H9 (cell line): ENCODE results near the gene DNMT3L. TPM values are rescaled to one million over a fixed set of nuclear protein-coding genes. Genes with fewer than 3 reads are reported as not detected.

ENCODE experiments used
- DNase-seq: peaks from one replicate; pipeline ENCODE4 v3.0.0-alpha.2; 2017
- H2AFZ ChIP-seq: one replicate; pipeline ENCODE4 v1.6.1; 2013; ENCODE audit warnings: mild to moderate bottlenecking, low read length, control low read depth, moderate library complexity
- H2AK5ac ChIP-seq: 2 replicates; pipeline ENCODE4 v1.6.1; 2013; ENCODE audit warnings: low read length, control low read depth, mixed read lengths; ENCODE audit not compliant: insufficient read length
- H2BK120ac ChIP-seq: one replicate; pipeline ENCODE4 v1.6.1; 2013; ENCODE audit warnings: low read depth, mild to moderate bottlenecking, low read length, control low read depth, inconsistent platforms; ENCODE audit not compliant: poor library complexity, severe bottlenecking
- H2BK12ac ChIP-seq: 2 replicates; pipeline ENCODE4 v1.6.1; 2013; ENCODE audit warnings: low read length, control low read depth, mixed read lengths, low read depth; ENCODE audit not compliant: insufficient read length
- H2BK15ac ChIP-seq: 2 replicates; pipeline ENCODE4 v1.6.1; 2013; ENCODE audit warnings: low read depth, low read length, control low read depth
- H2BK20ac ChIP-seq: one replicate; pipeline ENCODE4 v1.6.1; 2013; ENCODE audit warnings: low read depth, mild to moderate bottlenecking, low read length, control low read depth, inconsistent platforms; ENCODE audit not compliant: poor library complexity, severe bottlenecking
- H2BK5ac ChIP-seq: 2 replicates; pipeline ENCODE4 v1.6.1; 2013; ENCODE audit warnings: low read length, control low read depth, mixed read lengths; ENCODE audit not compliant: insufficient read length
- H3K14ac ChIP-seq: 2 replicates; pipeline ENCODE4 v1.6.1; 2013; ENCODE audit warnings: low read length, control low read depth; ENCODE audit not compliant: insufficient read depth
- H3K18ac ChIP-seq: 2 replicates; pipeline ENCODE4 v1.6.1; 2013; ENCODE audit warnings: low read depth, mild to moderate bottlenecking, mixed read lengths, low read length, control low read depth; ENCODE audit not compliant: insufficient read length
- H3K23ac ChIP-seq: 2 replicates; pipeline ENCODE4 v1.6.1; 2013; ENCODE audit warnings: low read length, control low read depth, mixed read lengths, low read depth; ENCODE audit not compliant: insufficient read length
- H3K23me2 ChIP-seq: 2 replicates; pipeline ENCODE4 v1.6.1; 2013; ENCODE audit warnings: low read depth, mild to moderate bottlenecking, mixed read lengths, low read length, control low read depth; ENCODE audit not compliant: insufficient read length, poor library complexity, severe bottlenecking
- H3K27ac ChIP-seq: 2 replicates; pipeline ENCODE4 v1.5.1; 2013; ENCODE audit warnings: low read length, control low read depth, mixed read lengths, low read depth; ENCODE audit not compliant: insufficient read length
- H3K27me3 ChIP-seq: 2 replicates; pipeline ENCODE4 v1.6.1; 2013; ENCODE audit warnings: low read length, control low read depth, inconsistent platforms; ENCODE audit not compliant: insufficient read depth
- H3K4ac ChIP-seq: 2 replicates; pipeline ENCODE4 v1.6.1; 2013; ENCODE audit warnings: low read depth, mild to moderate bottlenecking, control low read depth, inconsistent platforms, low read length, moderate library complexity
- H3K4me1 ChIP-seq: 2 replicates; pipeline ENCODE4 v1.6.1; 2013; ENCODE audit warnings: low read length, control low read depth, inconsistent platforms; ENCODE audit not compliant: insufficient read depth
- H3K4me2 ChIP-seq: 2 replicates; pipeline ENCODE4 v1.6.1; 2013; ENCODE audit warnings: low read length, control low read depth, mixed read lengths; ENCODE audit not compliant: insufficient read length, insufficient read depth
- H3K56ac ChIP-seq: 2 replicates; pipeline ENCODE4 v1.6.1; 2013; ENCODE audit warnings: low read depth, mild to moderate bottlenecking, mixed read lengths, low read length, control low read depth; ENCODE audit not compliant: insufficient read length
- H3K79me1 ChIP-seq: 2 replicates; pipeline ENCODE4 v1.6.1; 2013; ENCODE audit warnings: low read depth, mild to moderate bottlenecking, moderate library complexity, low read length, control low read depth, inconsistent platforms; ENCODE audit not compliant: insufficient read depth, poor library complexity, severe bottlenecking
- H3K79me2 ChIP-seq: 2 replicates; pipeline ENCODE4 v1.6.1; 2013; ENCODE audit warnings: low read length, control low read depth, inconsistent platforms; ENCODE audit not compliant: insufficient read depth
- H3K9ac ChIP-seq: 2 replicates; pipeline ENCODE4 v1.6.1; 2013; ENCODE audit warnings: low read length, control low read depth, mixed read lengths; ENCODE audit not compliant: insufficient read length; ENCODE audit errors: extremely low read depth
- H3K9me3 ChIP-seq: one replicate; pipeline ENCODE4 v1.6.1; 2013; ENCODE audit warnings: low read depth, low read length, inconsistent platforms; ENCODE audit not compliant: control insufficient read depth
- H3T11ph ChIP-seq: one replicate; pipeline ENCODE4 v1.6.1; 2013; ENCODE audit warnings: mild to moderate bottlenecking, low read length, control low read depth, inconsistent platforms
- H4K20me1 ChIP-seq: one replicate; pipeline ENCODE4 v1.6.1; 2013; ENCODE audit not compliant: control insufficient read depth, insufficient read length, insufficient read depth
- H4K5ac ChIP-seq: 2 replicates; pipeline ENCODE4 v1.6.1; 2013; ENCODE audit warnings: low read depth, mild to moderate bottlenecking, mixed read lengths, low read length, control low read depth; ENCODE audit not compliant: insufficient read length
- H4K8ac ChIP-seq: replicated peaks from 2 replicates; pipeline ENCODE4 v1.6.1; 2013; ENCODE audit warnings: low read length, control low read depth, mixed read lengths, low read depth; ENCODE audit not compliant: insufficient read length
- H4K91ac ChIP-seq: 2 replicates; pipeline ENCODE4 v1.6.1; 2013; ENCODE audit warnings: low read depth, mild to moderate bottlenecking, moderate library complexity, mixed read lengths, low read length, control low read depth; ENCODE audit not compliant: insufficient read length
- H3K27ac Mint-ChIP-seq, 3 experiments: 2 replicates in 2 of 3; 3 replicates in 1 of 3; pipeline ENCODE4 v1.8.0; 2020 to 2021; ENCODE audit warnings: mixed read lengths in 3 of 3, mild to moderate bottlenecking in 1 of 3, moderate library complexity in 1 of 3
- H3K27me3 Mint-ChIP-seq: 2 replicates; pipeline ENCODE4 v1.8.0; 2021; ENCODE audit warnings: low read depth, mild to moderate bottlenecking, moderate library complexity, mixed read lengths
- H3K36me3 Mint-ChIP-seq, 3 experiments: 2 replicates in 2 of 3; 3 replicates in 1 of 3; pipeline ENCODE4 v1.8.0; 2020 to 2021; ENCODE audit warnings: low read depth in 3 of 3, mixed read lengths in 3 of 3; ENCODE audit not compliant: insufficient read depth in 1 of 3
- H3K4me1 Mint-ChIP-seq, 2 experiments: 2 replicates each; pipeline ENCODE4 v1.8.0; 2020; ENCODE audit warnings: mixed read lengths in 2 of 2
- H3K4me3 Mint-ChIP-seq, 2 experiments: 2 replicates in 1 of 2; 3 replicates in 1 of 2; pipeline ENCODE4 v1.8.0; 2020 to 2021; ENCODE audit warnings: mild to moderate bottlenecking in 2 of 2, mixed read lengths in 2 of 2, moderate library complexity in 1 of 2
- H3K9me3 Mint-ChIP-seq, 2 experiments: 2 replicates in 1 of 2; 3 replicates in 1 of 2; pipeline ENCODE4 v1.8.0; 2020; ENCODE audit warnings: mild to moderate bottlenecking in 2 of 2, mixed read lengths in 2 of 2, moderate library complexity in 1 of 2
- CTCF ChIP-seq: fragments of 200-600 bp; sonication (generic); conservative IDR thresholded peaks from 3 replicates; pipeline ENCODE4 v1.8.0; 2021; ENCODE audit warnings: antibody characterized with exemption, mild to moderate bottlenecking
- WGBS: extraction: QIAGEN DNeasy Blood & Tissue Kit; methylation state at CpG from one replicate; pipeline ENCODE4 v1.1.7; 2013; ENCODE audit warnings: missing lambda C conversion rate, low lambda C conversion rate, mixed read lengths; ENCODE audit not compliant: insufficient read length; ENCODE audit errors: extremely low coverage; 5-methylcytosine and 5-hydroxymethylcytosine counted together
- long read RNA-seq: library from polyadenylated mRNA; unstranded; transcript quantifications from one replicate; pipeline ENCODE4 v2.0.0, GENCODE V29; 2020
- total RNA-seq: library from RNA; stranded (reverse); gene quantifications from 2 replicates; pipeline ENCODE4 v1.2.1, GENCODE V29; 2021

The DNMT3L gene
- total RNA-seq: 0.70 and 0.77 TPM in 2 replicates
- long read RNA-seq, partial matches to known transcripts: 0 of 4 reads
- long read RNA-seq, other reads (novel, unspliced or antisense): 1 of 4 reads

GRCh38 chr21:44261675-44262295, at the start of gene DNMT3L:
TSS of gene DNMT3L (minus strand) at chr21:44261897. CDS start at chr21:44261259, 638 bp downstream.
- Histone ChIP-seq H2BK12ac (no peak within 1 kb of the TSS), H2BK120ac (no peak within 1 kb of the TSS), H3K4me1 (no peaks in the 10 kb centered on the region; the same call in 1 of the 2 replicates), H2BK20ac (no peak within 1 kb of the TSS), H2AFZ (no peak within 1 kb of the TSS), H3T11ph (no peak within 1 kb of the TSS), H4K20me1 (no peaks in the 10 kb centered on the region), H3K9ac (no peak within 1 kb of the TSS), H3K23me2 (no peaks in the 10 kb centered on the region), H3K27ac (no peak within 1 kb of the TSS), H4K5ac (no peak within 1 kb of the TSS), H3K27me3 (no peaks in the 10 kb centered on the region), H2BK5ac (no peak within 1 kb of the TSS), H4K8ac (no peak within 1 kb of the TSS), H4K91ac (no peak within 1 kb of the TSS), H3K14ac (no peak within 1 kb of the TSS; the same call in 1 of the 2 replicates), H3K18ac (no peak within 1 kb of the TSS), H3K9me3 (no peaks in the 10 kb centered on the region), H3K4ac (no peak within 1 kb of the TSS), H3K79me2 (no peaks in the 10 kb centered on the region), H3K79me1 (no peaks in the 10 kb centered on the region), H2BK15ac (peak within 1 kb of the TSS; percentile 43; the same call in 1 of the 2 replicates), H3K56ac (no peak within 1 kb of the TSS), H3K4me2 (no peak within 1 kb of the TSS), H3K23ac (no peak within 1 kb of the TSS), H2AK5ac (no peak within 1 kb of the TSS)
- Mint-ChIP-seq H3K27me3 (peaks cover 10% of the 10 kb centered on the region), H3K4me3 (no peak within 1 kb of the TSS), H3K36me3 (no peaks in the 10 kb centered on the region; a peak in 1 of 7 replicates), H3K4me1 (peaks cover 5 to 6% of the 10 kb centered on the region in 2 experiments), H3K27ac (no peak within 1 kb of the TSS), H3K9me3 (no peaks in the 10 kb centered on the region)
- no peak for TF ChIP-seq CTCF
- WGBS: no CpG with 5 or more reads among the region's 19 CpGs
- no peak for DNase-seq
